HepG2 (cell line): ENCODE data around the gene RAB34. TPM values are rescaled to one million over a fixed set of nuclear protein-coding genes. Genes with fewer than 3 reads are reported as not detected.

Source experiments
- ARNT2 ChIP-seq: sonication (generic); formaldehyde crosslinking; IDR thresholded peaks from 2 replicates; pipeline ENCODE4 v1.8.0; 2022; ENCODE audit warnings: mild to moderate bottlenecking, low read depth, missing genetic modification reagents, moderate library complexity
- CBFB ChIP-seq: sonication (generic); formaldehyde crosslinking; IDR thresholded peaks from 2 replicates; pipeline ENCODE4 v1.4.0; 2020; ENCODE audit warnings: missing genetic modification reagents
- CENPX ChIP-seq: sonication (generic); formaldehyde crosslinking; IDR thresholded peaks from 2 replicates; pipeline ENCODE4 v1.9.0; 2021; ENCODE audit warnings: mild to moderate bottlenecking, missing genetic modification reagents, moderate library complexity
- FOXP1 ChIP-seq, 2 experiments: fragments of 450-650 bp in 1 of 2; IDR thresholded peaks; 2 replicates each; pipeline ENCODE4 v1.6.1; 2017 to 2018; ENCODE audit warnings: antibody characterized with exemption in 1 of 2
- HDAC2 ChIP-seq: sonication (generic); formaldehyde crosslinking; IDR thresholded peaks from 2 replicates; pipeline ENCODE4 v1.4.0; 2020; ENCODE audit warnings: missing genetic modification reagents
- HNRNPK ChIP-seq: fragments of 200-400 bp; formaldehyde crosslinking; IDR thresholded peaks from 2 replicates; pipeline ENCODE4 v1.6.1; 2018; ENCODE audit warnings: low read length, low read depth, moderate library complexity, mild to moderate bottlenecking; ENCODE audit not compliant: poor library complexity, severe bottlenecking
- KDM5B ChIP-seq: sonication (generic); formaldehyde crosslinking; IDR thresholded peaks from 2 replicates; pipeline ENCODE4 v1.4.0; 2020; ENCODE audit warnings: missing genetic modification reagents, mild to moderate bottlenecking, borderline replicate concordance
- MYC ChIP-seq: sonication (generic); formaldehyde crosslinking; IDR thresholded peaks from 2 replicates; pipeline ENCODE4 v1.9.0; 2021; ENCODE audit warnings: missing genetic modification reagents, borderline replicate concordance
- PAWR ChIP-seq: sonication (generic); formaldehyde crosslinking; IDR thresholded peaks from 2 replicates; pipeline ENCODE4 v1.4.0; 2020; ENCODE audit warnings: missing genetic modification reagents, mild to moderate bottlenecking, borderline replicate concordance
- PHF5A ChIP-seq: IDR thresholded peaks from one replicate; pipeline ENCODE4 v1.6.1; 2018; ENCODE audit warnings: low read depth, missing genetic modification reagents; ENCODE audit not compliant: unreplicated experiment
- PLRG1 ChIP-seq: fragments of 450-650 bp; conservative IDR thresholded peaks from 2 replicates; pipeline ENCODE4 v1.6.1; 2016
- SIN3A ChIP-seq: IDR thresholded peaks from 2 replicates; pipeline ENCODE4 v1.6.1; 2011; ENCODE audit warnings: low read depth, mild to moderate bottlenecking, control low read depth, low read length, borderline replicate concordance
- TRIM24 ChIP-seq: sonication (generic); formaldehyde crosslinking; IDR thresholded peaks from 2 replicates; pipeline ENCODE4 v1.8.0; 2022; ENCODE audit warnings: mild to moderate bottlenecking, missing genetic modification reagents
- ZBTB21 ChIP-seq: sonication (generic); formaldehyde crosslinking; IDR thresholded peaks from 2 replicates; pipeline ENCODE4 v1.4.0; 2020; ENCODE audit warnings: missing genetic modification reagents
- ZFP36L2 ChIP-seq: sonication (generic); formaldehyde crosslinking; IDR thresholded peaks from 2 replicates; pipeline ENCODE4 v1.4.0; 2020; ENCODE audit warnings: missing genetic modification reagents
- ZFP91 ChIP-seq: sonication (generic); formaldehyde crosslinking; IDR thresholded peaks from 2 replicates; pipeline ENCODE4 v1.9.0; 2022; ENCODE audit warnings: missing genetic modification reagents, mild to moderate bottlenecking, borderline replicate concordance
- ZNF30 ChIP-seq: sonication (generic); formaldehyde crosslinking; IDR thresholded peaks from 2 replicates; pipeline ENCODE4 v1.5.0; 2020; ENCODE audit warnings: mild to moderate bottlenecking, missing genetic modification reagents
- ZNF317 ChIP-seq: sonication (generic); formaldehyde crosslinking; IDR thresholded peaks from 2 replicates; pipeline ENCODE4 v1.5.0; 2020; ENCODE audit warnings: mild to moderate bottlenecking, missing genetic modification reagents
- ZNF484 ChIP-seq: sonication (generic); formaldehyde crosslinking; IDR thresholded peaks from 2 replicates; pipeline ENCODE4 v1.5.1; 2020; ENCODE audit warnings: mild to moderate bottlenecking, low read depth, missing genetic modification reagents, borderline replicate concordance
- ZNF597 ChIP-seq: sonication (generic); formaldehyde crosslinking; IDR thresholded peaks from 2 replicates; pipeline ENCODE4 v1.5.0; 2020; ENCODE audit warnings: missing genetic modification reagents
- ZNF614 ChIP-seq: IDR thresholded peaks from 2 replicates; pipeline ENCODE4 v1.6.1; 2018; ENCODE audit warnings: missing biosample characterization, missing genetic modification reagents, inconsistent platforms, borderline replicate concordance
- polyA plus RNA-seq, 8 experiments: library from polyadenylated mRNA; depleted of rRNA in 3 of 8; stranded (reverse) in 7 of 8; unstranded in 1 of 8; fragments of >200 nt; fragmentation: Illumina TruSeq in 4 of 8; extraction: Trizol in 4 of 8; gene quantifications; 2 replicates each; pipeline versions ENCODE4 v1.2.1 to v1.2.3, GENCODE V29; 2011 to 2016; ENCODE audit warnings: low read depth in 4 of 8, missing spikeins in 1 of 8, mixed read lengths in 1 of 8; ENCODE audit not compliant: insufficient read depth in 1 of 8
- total RNA-seq, 5 experiments: library from RNA; depleted of rRNA; stranded (reverse); fragments of >200 nt; fragmentation: Illumina TruSeq; extraction: Trizol; gene quantifications; 2 replicates each; pipeline ENCODE4 v1.2.3, GENCODE V29; 2016; ENCODE audit warnings: low read depth in 1 of 5
- TF ChIP-seq, protein P1 (sequence below): sonication (generic); formaldehyde crosslinking; IDR thresholded peaks from 2 replicates; pipeline ENCODE4 v1.4.0; 2020; ENCODE audit warnings: missing genetic modification reagents, borderline replicate concordance
- TF ChIP-seq, protein P2 (sequence below): sonication (generic); formaldehyde crosslinking; IDR thresholded peaks from 2 replicates; pipeline ENCODE4 v1.5.0; 2020; ENCODE audit warnings: missing genetic modification reagents, mild to moderate bottlenecking, borderline replicate concordance

The RAB34 gene
- total and polyA plus RNA-seq, 2 of the 13 experiments (the other 11 are each of a cell fraction or from before 2014, with no cell fraction given) = 0.49 TPM; not detected in 1

DNA sequence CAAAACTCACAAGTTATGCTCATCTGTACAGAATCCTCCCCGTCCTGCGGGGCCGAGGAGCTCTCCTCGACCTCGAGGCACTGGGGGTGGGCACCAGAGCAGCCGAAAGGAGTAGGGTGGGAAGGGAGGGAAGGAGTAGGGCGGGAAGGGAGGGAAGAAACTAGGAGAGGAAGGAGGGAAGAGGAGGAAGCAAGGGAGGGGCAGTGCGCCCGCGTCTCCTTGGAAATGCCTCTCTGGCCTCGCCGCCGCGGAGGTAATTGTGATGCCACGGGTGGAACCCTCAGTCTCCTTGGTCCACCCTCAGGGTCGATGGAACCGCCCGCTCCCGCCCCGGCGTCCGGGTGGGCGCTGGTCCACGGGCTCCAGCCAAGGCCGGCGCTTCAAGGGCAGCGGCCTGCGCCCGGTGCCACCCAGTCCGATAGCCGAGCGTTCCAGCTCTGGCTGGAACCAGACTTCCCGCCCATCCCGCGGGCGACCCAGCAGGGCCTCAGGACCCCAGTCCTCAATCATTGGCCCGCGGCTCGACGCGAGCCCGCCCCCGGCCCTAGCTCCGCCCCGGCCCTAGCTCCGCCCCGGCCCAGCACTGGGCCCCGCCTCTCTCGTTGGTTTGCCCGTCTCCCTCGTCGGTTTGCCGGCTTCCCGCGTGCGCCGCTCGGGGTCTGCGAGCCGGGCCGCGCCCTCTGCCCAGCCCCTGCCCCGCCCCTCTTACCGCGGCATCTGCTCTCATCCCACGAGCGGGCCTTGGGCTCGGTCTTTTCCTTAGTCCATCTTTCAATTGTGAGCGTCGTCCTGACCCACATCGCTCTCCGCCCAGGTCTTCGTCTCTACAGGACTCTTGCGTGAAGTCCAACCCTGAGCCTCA, 6.6 kb downstream of the RAB34 start (continued):
- TF ChIP-seq MYC (CRISPR knock-in tag) (peak; percentile 80), KDM5B (no peak; the same call in none of the 2 replicates), ZNF597 (CRISPR knock-in tag) (no peak), PLRG1 (no peak), ARNT2 (CRISPR knock-in tag) (0 out of 2 replicates have a peak, but pooled peaks have one; percentile 46), PHF5A (CRISPR knock-in tag) (no peak), ZFP91 (CRISPR knock-in tag) (peak; percentile 61; the same call in 1 of the 2 replicates), ZNF614 (CRISPR knock-in tag) (no peak; the same call in 1 of the 2 replicates), CBFB (CRISPR knock-in tag) (peak; percentile 23; the same call in 1 of the 2 replicates), HDAC2 (CRISPR knock-in tag) (peak; percentile 57; the same call in 1 of the 2 replicates), ZNF484 (CRISPR knock-in tag) (no peak), ZNF30 (CRISPR knock-in tag) (no peak), ZBTB21 (CRISPR knock-in tag) (no peak), ZNF317 (CRISPR knock-in tag) (no peak), HNRNPK (peak; percentile 93), PAWR (no peak), TRIM24 (no peak), SIN3A (peak; percentile 49; the same call in 1 of the 2 replicates), ZFP36L2 (CRISPR knock-in tag) (no peak), FOXP1 (IDR thresholded peaks at IDR 0.05) (no peak), FOXP1 (CRISPR knock-in tag; IDR thresholded peaks at IDR 0.05) (no peak), CENPX (no peak)
- TF ChIP-seq, protein P1, sequence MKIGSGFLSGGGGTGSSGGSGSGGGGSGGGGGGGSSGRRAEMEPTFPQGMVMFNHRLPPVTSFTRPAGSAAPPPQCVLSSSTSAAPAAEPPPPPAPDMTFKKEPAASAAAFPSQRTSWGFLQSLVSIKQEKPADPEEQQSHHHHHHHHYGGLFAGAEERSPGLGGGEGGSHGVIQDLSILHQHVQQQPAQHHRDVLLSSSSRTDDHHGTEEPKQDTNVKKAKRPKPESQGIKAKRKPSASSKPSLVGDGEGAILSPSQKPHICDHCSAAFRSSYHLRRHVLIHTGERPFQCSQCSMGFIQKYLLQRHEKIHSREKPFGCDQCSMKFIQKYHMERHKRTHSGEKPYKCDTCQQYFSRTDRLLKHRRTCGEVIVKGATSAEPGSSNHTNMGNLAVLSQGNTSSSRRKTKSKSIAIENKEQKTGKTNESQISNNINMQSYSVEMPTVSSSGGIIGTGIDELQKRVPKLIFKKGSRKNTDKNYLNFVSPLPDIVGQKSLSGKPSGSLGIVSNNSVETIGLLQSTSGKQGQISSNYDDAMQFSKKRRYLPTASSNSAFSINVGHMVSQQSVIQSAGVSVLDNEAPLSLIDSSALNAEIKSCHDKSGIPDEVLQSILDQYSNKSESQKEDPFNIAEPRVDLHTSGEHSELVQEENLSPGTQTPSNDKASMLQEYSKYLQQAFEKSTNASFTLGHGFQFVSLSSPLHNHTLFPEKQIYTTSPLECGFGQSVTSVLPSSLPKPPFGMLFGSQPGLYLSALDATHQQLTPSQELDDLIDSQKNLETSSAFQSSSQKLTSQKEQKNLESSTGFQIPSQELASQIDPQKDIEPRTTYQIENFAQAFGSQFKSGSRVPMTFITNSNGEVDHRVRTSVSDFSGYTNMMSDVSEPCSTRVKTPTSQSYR (CRISPR knock-in tag) = no peak; the same call in 1 of the 2 replicates
- TF ChIP-seq, protein P2, sequence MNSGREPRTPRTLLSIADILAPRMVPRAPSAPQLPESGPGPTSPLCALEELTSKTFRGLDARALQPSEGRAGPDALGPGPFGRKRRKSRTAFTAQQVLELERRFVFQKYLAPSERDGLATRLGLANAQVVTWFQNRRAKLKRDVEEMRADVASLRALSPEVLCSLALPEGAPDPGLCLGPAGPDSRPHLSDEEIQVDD (CRISPR knock-in tag) = no peak
